GM12875 (cell line): Measurements from ENCODE around the gene TMEM150C.
A peak's percentile ranks its signal among the peaks of the same experiment; 100 is the strongest.

Experiments
- H3K4me3 ChIP-seq: one replicate; pipeline ENCODE4 v1.5.1; 2011; ENCODE audit warnings: low read depth, low read length, control low read depth
- CTCF ChIP-seq: IDR thresholded peaks from 2 replicates; pipeline ENCODE4 v1.5.1; 2011; ENCODE audit warnings: low read depth, mild to moderate bottlenecking, control low read depth, inconsistent platforms, low read length, moderate library complexity, borderline replicate concordance; ENCODE audit not compliant: insufficient read depth

The TMEM150C gene

GRCh38 chr4:82587826-82588540, 26.2 kb upstream of the TMEM150C start:
- H3K4me3 ChIP-seq = no peak overlapping the region
- TF ChIP-seq CTCF = no peak

GRCh38 chr4:82585690-82586435, 24.1 kb upstream of the TMEM150C start:
- no peak for TF ChIP-seq CTCF
- no peak overlapping the region for H3K4me3 ChIP-seq

GRCh38 chr4:82584931-82585330, 23.1 kb upstream of the TMEM150C start:
- H3K4me3 ChIP-seq = no peak overlapping the region
- TF ChIP-seq CTCF = no peak

GRCh38 chr4:82583897-82584587, 22.3 kb upstream of the TMEM150C start:
- H3K4me3 ChIP-seq = no peak overlapping the region
- TF ChIP-seq CTCF = no peak

- TF ChIP-seq CTCF = no peak
These were observed 18.1 kb upstream of the TMEM150C start for GRCh38 chr4:82579932-82580331.

GRCh38 chr4:82578935-82579334, 17.1 kb upstream of the TMEM150C start:
- H3K4me3 ChIP-seq = no peak overlapping the region
- 0 out of 2 replicates have a peak, but pooled peaks have one; percentile 7 for TF ChIP-seq CTCF

More at GRCh38 chr4:82579932-82580331, 18.1 kb upstream of the TMEM150C start:
- no peak overlapping the region for H3K4me3 ChIP-seq

GRCh38 chr4:82577451-82577850, 15.7 kb upstream of the TMEM150C start:
- TF ChIP-seq CTCF = no peak
- H3K4me3 ChIP-seq = no peak overlapping the region
